Measurements from ENCODE around the gene GABRA4. TPM values are rescaled to one million over a fixed set of nuclear protein-coding genes. Genes with fewer than 3 reads are reported as not detected.

The GABRA4 gene
- total and polyA plus RNA-seq, 2 donors (not counting 1 experiment from before 2014, with no cell fraction given), result not detected

GRCh38 chr4:46958742-46959488, 34.5 kb downstream of the GABRA4 start:
- no peak for DNase-seq (ENCODE audit: low read depth in 2 of 2)

GRCh38 chr4:46956451-46956850, 36.9 kb downstream of the GABRA4 start:
- H3K27me3 ChIP-seq (ENCODE audit: control insufficient read depth, insufficient read depth, low read length), result no peaks in the 10 kb centered on the region
- no peak overlapping the region for H3K4me2 ChIP-seq (ENCODE audit: extremely low read depth, insufficient read depth, low read length)
- no peaks in the 10 kb centered on the region for H3K9me3 ChIP-seq (ENCODE audit: control insufficient read depth, insufficient read depth, low read depth, low read length)
- no peak overlapping the region for H3K9ac ChIP-seq (ENCODE audit: insufficient read depth, low read length)
- no peak overlapping the region for H3K27ac ChIP-seq (ENCODE audit: insufficient read depth, low read length)
- TF ChIP-seq CTCF (conservative IDR thresholded peaks at IDR 0.05 in 1 of 2, IDR thresholded peaks at IDR 0.05 in 1 of 2; ENCODE audit: low read depth in 1 of 2, low read length in 2 of 2), result no peak
- no peak for TF ChIP-seq EZH2 (IDR thresholded peaks at IDR 0.05; ENCODE audit: low read length, missing control alignments)
- H2AFZ ChIP-seq (ENCODE audit: low read length), result no peak overlapping the region
- no peaks in the 10 kb centered on the region for H3K4me1 ChIP-seq (ENCODE audit: control insufficient read depth, extremely low read depth, insufficient read depth, low read length)
- H3K4me3 ChIP-seq (replicated peaks in 1 of 4; ENCODE audit: control extremely low read depth in 1 of 4, insufficient read depth in 1 of 4, low read depth in 3 of 4, low read length in 4 of 4), result no peak overlapping the region
- no peaks in the 10 kb centered on the region for H3K36me3 ChIP-seq (ENCODE audit: control insufficient read depth, insufficient read depth, low read length)
- no peaks in the 10 kb centered on the region for H4K20me1 ChIP-seq (ENCODE audit: control insufficient read depth, extremely low read depth, insufficient read depth, low read length)
- DNase-seq (ENCODE audit: low read depth in 2 of 2), result peak; percentile 13
- H3K79me2 ChIP-seq (ENCODE audit: control insufficient read depth, insufficient read depth, low read length), result no peaks in the 10 kb centered on the region

More at GRCh38 chr4:46958742-46959488, 34.5 kb downstream of the GABRA4 start:
- TF ChIP-seq CTCF (conservative IDR thresholded peaks at IDR 0.05 in 1 of 2, IDR thresholded peaks at IDR 0.05 in 1 of 2; ENCODE audit: low read depth in 1 of 2, low read length in 2 of 2) (no peak), EZH2 (IDR thresholded peaks at IDR 0.05; ENCODE audit: low read length, missing control alignments) (no peak)
- H3K36me3 ChIP-seq (ENCODE audit: control insufficient read depth, insufficient read depth, low read length), result no peaks in the 10 kb centered on the region
- H3K79me2 ChIP-seq (ENCODE audit: control insufficient read depth, insufficient read depth, low read length), result no peaks in the 10 kb centered on the region
- no peak overlapping the region for H3K4me2 ChIP-seq (ENCODE audit: extremely low read depth, insufficient read depth, low read length)
- H3K9ac ChIP-seq (ENCODE audit: insufficient read depth, low read length), result no peak overlapping the region
- no peak overlapping the region for H3K4me3 ChIP-seq (replicated peaks in 1 of 4; ENCODE audit: control extremely low read depth in 1 of 4, insufficient read depth in 1 of 4, low read depth in 3 of 4, low read length in 4 of 4)
- no peaks in the 10 kb centered on the region for H4K20me1 ChIP-seq (ENCODE audit: control insufficient read depth, extremely low read depth, insufficient read depth, low read length)
- H3K4me1 ChIP-seq (ENCODE audit: control insufficient read depth, extremely low read depth, insufficient read depth, low read length), result no peaks in the 10 kb centered on the region
- H3K27me3 ChIP-seq (ENCODE audit: control insufficient read depth, insufficient read depth, low read length), result no peaks in the 10 kb centered on the region
- no peaks in the 10 kb centered on the region for H3K9me3 ChIP-seq (ENCODE audit: control insufficient read depth, insufficient read depth, low read depth, low read length)
- no peak overlapping the region for H2AFZ ChIP-seq (ENCODE audit: low read length)
- no peak overlapping the region for H3K27ac ChIP-seq (ENCODE audit: insufficient read depth, low read length)

- Histone ChIP-seq H2AFZ (ENCODE audit: low read length) (no peak overlapping the region), H3K9ac (ENCODE audit: insufficient read depth, low read length) (no peak overlapping the region), H4K20me1 (ENCODE audit: control insufficient read depth, extremely low read depth, insufficient read depth, low read length) (no peaks in the 10 kb centered on the region), H3K27ac (ENCODE audit: insufficient read depth, low read length) (no peak overlapping the region), H3K9me3 (ENCODE audit: control insufficient read depth, insufficient read depth, low read depth, low read length) (no peaks in the 10 kb centered on the region), H3K4me3 (replicated peaks in 1 of 4; ENCODE audit: control extremely low read depth in 1 of 4, insufficient read depth in 1 of 4, low read depth in 3 of 4, low read length in 4 of 4) (no peak overlapping the region), H3K79me2 (ENCODE audit: control insufficient read depth, insufficient read depth, low read length) (no peaks in the 10 kb centered on the region), H3K27me3 (ENCODE audit: control insufficient read depth, insufficient read depth, low read length) (no peaks in the 10 kb centered on the region), H3K4me2 (ENCODE audit: extremely low read depth, insufficient read depth, low read length) (no peak overlapping the region), H3K36me3 (ENCODE audit: control insufficient read depth, insufficient read depth, low read length) (no peaks in the 10 kb centered on the region), H3K4me1 (ENCODE audit: control insufficient read depth, extremely low read depth, insufficient read depth, low read length) (no peaks in the 10 kb centered on the region)
- no peak for TF ChIP-seq CTCF (conservative IDR thresholded peaks at IDR 0.05 in 1 of 2, IDR thresholded peaks at IDR 0.05 in 1 of 2; ENCODE audit: low read depth in 1 of 2, low read length in 2 of 2)
- TF ChIP-seq EZH2 (IDR thresholded peaks at IDR 0.05; ENCODE audit: low read length, missing control alignments), result no peak
- DNase-seq (ENCODE audit: low read depth in 2 of 2), result no peak
Measured at GRCh38 chr4:46955601-46956000, 37.8 kb downstream of the GABRA4 start.

Measured in fibroblast of lung (primary cell).